Measurements from ENCODE around the gene CCBE1.

CCBE1 gene

DNA sequence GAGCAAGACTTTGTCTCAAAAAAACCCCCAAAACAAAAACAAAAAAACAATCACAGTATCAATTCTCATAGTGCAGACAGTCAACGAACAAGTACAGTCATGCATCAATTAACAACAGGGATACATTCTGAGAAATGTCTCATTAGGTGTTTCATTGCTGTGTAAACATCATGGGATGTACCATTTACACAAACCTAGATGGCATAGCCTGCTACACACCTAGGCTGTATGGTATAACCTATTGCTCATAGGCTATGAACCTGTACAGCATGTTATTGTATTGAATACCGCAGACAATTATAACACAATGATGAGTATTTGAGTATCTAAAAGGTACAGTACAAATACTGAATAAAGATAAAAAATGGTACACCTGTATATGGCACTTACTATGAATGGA is 270.4 kb downstream of the CCBE1 start:
- no peak overlapping the region for H3K18ac ChIP-seq (ENCODE audit: low read depth in 1 of 2, low read length in 2 of 2)
- no peak overlapping the region for H3K4me3 ChIP-seq (ENCODE audit: insufficient read depth in 1 of 2, low read depth in 1 of 2, low read length in 2 of 2)
- H3K4ac ChIP-seq (ENCODE audit: low read depth in 1 of 2, low read length in 2 of 2), result no peak overlapping the region
- no peak overlapping the region for H3K23ac ChIP-seq (ENCODE audit: low read length in 2 of 2)
- H3K9ac ChIP-seq (ENCODE audit: low read length), result no peak overlapping the region
- no peaks in the 10 kb centered on the region for H3K79me1 ChIP-seq (replicated peaks; ENCODE audit: low read length, poor library complexity, severe bottlenecking)
- H3K9me3 ChIP-seq (ENCODE audit: control insufficient read depth, low read length), result no peaks in the 10 kb centered on the region
- no peak overlapping the region for H2AFZ ChIP-seq (ENCODE audit: low read depth, low read length)
- 100% methylated on average over 1 of the region's 2 CpGs for WGBS
- peaks cover 13 to 19% of the 10 kb centered on the region in 2 experiments for H3K27me3 ChIP-seq (ENCODE audit: control insufficient read depth in 1 of 2, insufficient read depth in 1 of 2, low read length in 2 of 2)
- no peak overlapping the region for H4K91ac ChIP-seq (ENCODE audit: low read length)
- H2BK12ac ChIP-seq (ENCODE audit: low read length in 2 of 2), result no peak overlapping the region
- DNase-seq, result no peak
- H2BK5ac ChIP-seq (ENCODE audit: low read depth, low read length, poor library complexity, severe bottlenecking), result no peak overlapping the region
- H2BK120ac ChIP-seq (ENCODE audit: low read depth, low read length), result no peak overlapping the region
- no peak overlapping the region for H3K4me2 ChIP-seq (ENCODE audit: low read length, poor library complexity, severe bottlenecking)
- H3K4me1 ChIP-seq (ENCODE audit: control insufficient read depth, insufficient read depth, low read depth, low read length), result no peaks in the 10 kb centered on the region
- H2AK5ac ChIP-seq (ENCODE audit: low read length, severe bottlenecking), result no peak overlapping the region
- no peaks in the 10 kb centered on the region for H3K36me3 ChIP-seq (ENCODE audit: control insufficient read depth in 1 of 2, insufficient read depth in 2 of 2, low read depth in 1 of 2, low read length in 2 of 2)
- H2BK15ac ChIP-seq (ENCODE audit: low read depth, poor library complexity, severe bottlenecking), result no peak overlapping the region
- no peak overlapping the region for H4K8ac ChIP-seq (ENCODE audit: low read length)
- no peak overlapping the region for H3K27ac ChIP-seq (ENCODE audit: low read length, poor library complexity, severe bottlenecking)
- H3K14ac ChIP-seq (ENCODE audit: low read length in 2 of 2), result no peak overlapping the region

- H2BK15ac ChIP-seq (ENCODE audit: low read depth, poor library complexity, severe bottlenecking), result no peak overlapping the region
- 100% methylated on average over 1 of the region's 2 CpGs for WGBS
These were observed 274.0 kb downstream of the CCBE1 start for GRCh38 chr18:59423259-59423658.

GRCh38 chr18:59420244-59420643 is 277.0 kb downstream of the CCBE1 start:
- Histone ChIP-seq H3K4me1 (ENCODE audit: control insufficient read depth, insufficient read depth, low read depth, low read length) (no peaks in the 10 kb centered on the region), H3K4me2 (ENCODE audit: low read length, poor library complexity, severe bottlenecking) (no peak overlapping the region), H3K23ac (ENCODE audit: low read length in 2 of 2) (no peak overlapping the region), H3K9ac (ENCODE audit: low read length) (no peak overlapping the region), H2AFZ (ENCODE audit: low read depth, low read length) (no peak overlapping the region), H3K18ac (ENCODE audit: low read depth in 1 of 2, low read length in 2 of 2) (peak overlapping the region in 1 of 2 experiments; percentile 34), H3K27ac (ENCODE audit: low read length, poor library complexity, severe bottlenecking) (no peak overlapping the region), H3K9me3 (ENCODE audit: control insufficient read depth, low read length) (no peaks in the 10 kb centered on the region), H2AK5ac (ENCODE audit: low read length, severe bottlenecking) (no peak overlapping the region), H3K4me3 (ENCODE audit: insufficient read depth in 1 of 2, low read depth in 1 of 2, low read length in 2 of 2) (no peak overlapping the region), H4K8ac (ENCODE audit: low read length) (no peak overlapping the region), H3K27me3 (ENCODE audit: control insufficient read depth in 1 of 2, insufficient read depth in 1 of 2, low read length in 2 of 2) (peaks cover 14 to 17% of the 10 kb centered on the region in 2 experiments), H2BK12ac (ENCODE audit: low read length in 2 of 2) (no peak overlapping the region), H2BK5ac (ENCODE audit: low read depth, low read length, poor library complexity, severe bottlenecking) (no peak overlapping the region), H4K91ac (ENCODE audit: low read length) (no peak overlapping the region), H2BK15ac (ENCODE audit: low read depth, poor library complexity, severe bottlenecking) (no peak overlapping the region), H2BK120ac (ENCODE audit: low read depth, low read length) (no peak overlapping the region), H3K4ac (ENCODE audit: low read depth in 1 of 2, low read length in 2 of 2) (no peak overlapping the region), H3K79me1 (replicated peaks; ENCODE audit: low read length, poor library complexity, severe bottlenecking) (no peaks in the 10 kb centered on the region), H3K36me3 (ENCODE audit: control insufficient read depth in 1 of 2, insufficient read depth in 2 of 2, low read depth in 1 of 2, low read length in 2 of 2) (no peaks in the 10 kb centered on the region), H3K14ac (ENCODE audit: low read length in 2 of 2) (peak overlapping the region in 1 of 2 experiments; percentile 75)
- no peak for DNase-seq
- WGBS, result 78% methylated on average over 4 of the region's 4 CpGs

More at GRCh38 chr18:59423259-59423658, 274.0 kb downstream of the CCBE1 start:
- H2BK5ac ChIP-seq (ENCODE audit: low read depth, low read length, poor library complexity, severe bottlenecking), result no peak overlapping the region
- H2BK12ac ChIP-seq (ENCODE audit: low read length in 2 of 2), result no peak overlapping the region
- no peak for DNase-seq
- no peak overlapping the region for H3K4ac ChIP-seq (ENCODE audit: low read depth in 1 of 2, low read length in 2 of 2)
- H3K14ac ChIP-seq (ENCODE audit: low read length in 2 of 2), result no peak overlapping the region
- H3K23ac ChIP-seq (ENCODE audit: low read length in 2 of 2), result no peak overlapping the region
- H3K9me3 ChIP-seq (ENCODE audit: control insufficient read depth, low read length), result no peaks in the 10 kb centered on the region
- no peak overlapping the region for H3K9ac ChIP-seq (ENCODE audit: low read length)
- H4K8ac ChIP-seq (ENCODE audit: low read length), result no peak overlapping the region
- H3K4me3 ChIP-seq (ENCODE audit: insufficient read depth in 1 of 2, low read depth in 1 of 2, low read length in 2 of 2), result no peak overlapping the region
- no peaks in the 10 kb centered on the region for H3K79me1 ChIP-seq (replicated peaks; ENCODE audit: low read length, poor library complexity, severe bottlenecking)
- no peak overlapping the region for H2BK120ac ChIP-seq (ENCODE audit: low read depth, low read length)
- H3K27ac ChIP-seq (ENCODE audit: low read length, poor library complexity, severe bottlenecking), result no peak overlapping the region
- no peak overlapping the region for H3K4me2 ChIP-seq (ENCODE audit: low read length, poor library complexity, severe bottlenecking)
- H3K36me3 ChIP-seq (ENCODE audit: control insufficient read depth in 1 of 2, insufficient read depth in 2 of 2, low read depth in 1 of 2, low read length in 2 of 2), result no peaks in the 10 kb centered on the region
- peaks cover 14 to 17% of the 10 kb centered on the region in 2 experiments for H3K27me3 ChIP-seq (ENCODE audit: control insufficient read depth in 1 of 2, insufficient read depth in 1 of 2, low read length in 2 of 2)
- H2AFZ ChIP-seq (ENCODE audit: low read depth, low read length), result no peak overlapping the region
- H4K91ac ChIP-seq (ENCODE audit: low read length), result no peak overlapping the region
- H2AK5ac ChIP-seq (ENCODE audit: low read length, severe bottlenecking), result no peak overlapping the region
- no peak overlapping the region for H3K18ac ChIP-seq (ENCODE audit: low read depth in 1 of 2, low read length in 2 of 2)
- H3K4me1 ChIP-seq (ENCODE audit: control insufficient read depth, insufficient read depth, low read depth, low read length), result no peaks in the 10 kb centered on the region

- Histone ChIP-seq H2BK12ac (ENCODE audit: low read length in 2 of 2) (no peak overlapping the region), H3K14ac (ENCODE audit: low read length in 2 of 2) (no peak overlapping the region), H2AFZ (ENCODE audit: low read depth, low read length) (no peak overlapping the region), H3K79me1 (replicated peaks; ENCODE audit: low read length, poor library complexity, severe bottlenecking) (no peaks in the 10 kb centered on the region), H4K8ac (ENCODE audit: low read length) (no peak overlapping the region), H3K4ac (ENCODE audit: low read depth in 1 of 2, low read length in 2 of 2) (no peak overlapping the region), H3K4me1 (ENCODE audit: control insufficient read depth, insufficient read depth, low read depth, low read length) (no peaks in the 10 kb centered on the region), H3K4me3 (ENCODE audit: insufficient read depth in 1 of 2, low read depth in 1 of 2, low read length in 2 of 2) (no peak overlapping the region), H4K91ac (ENCODE audit: low read length) (no peak overlapping the region), H2AK5ac (ENCODE audit: low read length, severe bottlenecking) (no peak overlapping the region), H2BK5ac (ENCODE audit: low read depth, low read length, poor library complexity, severe bottlenecking) (no peak overlapping the region), H3K27me3 (ENCODE audit: control insufficient read depth in 1 of 2, insufficient read depth in 1 of 2, low read length in 2 of 2) (peaks cover 14 to 17% of the 10 kb centered on the region in 2 experiments), H2BK15ac (ENCODE audit: low read depth, poor library complexity, severe bottlenecking) (no peak overlapping the region), H3K9ac (ENCODE audit: low read length) (no peak overlapping the region), H3K9me3 (ENCODE audit: control insufficient read depth, low read length) (no peaks in the 10 kb centered on the region), H2BK120ac (ENCODE audit: low read depth, low read length) (no peak overlapping the region), H3K36me3 (ENCODE audit: control insufficient read depth in 1 of 2, insufficient read depth in 2 of 2, low read depth in 1 of 2, low read length in 2 of 2) (no peaks in the 10 kb centered on the region), H3K18ac (ENCODE audit: low read depth in 1 of 2, low read length in 2 of 2) (no peak overlapping the region), H3K4me2 (ENCODE audit: low read length, poor library complexity, severe bottlenecking) (no peak overlapping the region), H3K27ac (ENCODE audit: low read length, poor library complexity, severe bottlenecking) (no peak overlapping the region), H3K23ac (ENCODE audit: low read length in 2 of 2) (no peak overlapping the region)
- DNase-seq, result peak; percentile 76
- WGBS, result 21% methylated on average over 2 of the region's 4 CpGs
These were observed 277.8 kb downstream of the CCBE1 start for GRCh38 chr18:59419386-59419785.

Data from mesenchymal stem cell (in vitro differentiated cells and primary cell).